A673 (cell line): ENCODE results near the gene LHPP. TPM values are rescaled to one million over a fixed set of nuclear protein-coding genes. Genes with fewer than 3 reads are reported as not detected.

ENCODE experiments used
- BruUV-seq: library from RNA; stranded (reverse); fragments of 400-500 nt; replicated peaks from 2 replicates; lab custom pipeline; 2021; lab: Mats Ljungman, UMichigan
- CTCF ChIA-PET: fragments of 300-600 bp; sonication (Branson Sonifier 250); formaldehyde crosslinking; loops from one replicate; lab custom pipeline; 2022; ENCODE audit warnings: antibody characterized with exemption; lab: Charles Lee
- POLR2A ChIA-PET: fragments of 300-600 bp; sonication (Branson Sonifier 250); formaldehyde crosslinking; loops from one replicate; lab custom pipeline; 2022; ENCODE audit warnings: antibody characterized with exemption; ENCODE audit not compliant: low non-redundant PET; lab: Charles Lee
- DNase-seq: peaks from one replicate; pipeline ENCODE4 v3.0.0-alpha.2; 2015; ENCODE audit warnings: low spot score
- H3K27ac ChIP-seq: fragments of 200-600 bp; sonication (generic); 2 replicates; pipeline ENCODE4 v1.5.1; 2016; ENCODE audit warnings: mixed run types, low read depth, mild to moderate bottlenecking, mixed read lengths, antibody characterized with exemption, low read length; ENCODE audit not compliant: poor library complexity, severe bottlenecking
- H3K27me3 ChIP-seq: fragments of 200-600 bp; sonication (generic); replicated peaks from 2 replicates; pipeline ENCODE4 v1.6.1; 2017; ENCODE audit warnings: mixed run types, low read depth, mild to moderate bottlenecking, mixed read lengths, antibody characterized with exemption, low read length; ENCODE audit not compliant: insufficient read depth, poor library complexity
- H3K36me3 ChIP-seq: fragments of 200-600 bp; sonication (generic); 2 replicates; pipeline ENCODE4 v1.6.1; 2016; ENCODE audit warnings: mixed run types, mild to moderate bottlenecking, mixed read lengths, antibody characterized with exemption, low read length; ENCODE audit not compliant: insufficient read depth, poor library complexity, severe bottlenecking
- H3K4me1 ChIP-seq: fragments of 200-600 bp; sonication (generic); 2 replicates; pipeline ENCODE4 v1.6.1; 2017; ENCODE audit warnings: mixed run types, mild to moderate bottlenecking, mixed read lengths, antibody characterized with exemption, low read length; ENCODE audit not compliant: insufficient read depth, poor library complexity, severe bottlenecking
- H3K4me3 ChIP-seq: fragments of 200-600 bp; sonication (generic); 2 replicates; pipeline ENCODE4 v1.5.1; 2016; ENCODE audit warnings: low read depth, mixed run types, mild to moderate bottlenecking, mixed read lengths, low read length; ENCODE audit not compliant: poor library complexity, severe bottlenecking
- H3K9me3 ChIP-seq: fragments of 200-600 bp; sonication (generic); 2 replicates; pipeline ENCODE4 v1.6.1; 2016; ENCODE audit warnings: mixed run types, low read depth, mild to moderate bottlenecking, mixed read lengths, antibody characterized with exemption, low read length; ENCODE audit not compliant: poor library complexity, severe bottlenecking
- EZH2 ChIP-seq: fragments of 200-600 bp; sonication (generic); IDR thresholded peaks from 2 replicates; pipeline ENCODE4 v1.6.1; 2017; ENCODE audit warnings: borderline replicate concordance, low read depth, mild to moderate bottlenecking, mixed read lengths, antibody characterized with exemption, low read length; ENCODE audit not compliant: poor library complexity, severe bottlenecking
- intact Hi-C: fragments of 100-400 bp; cut with micrococcal nuclease; formaldehyde crosslinking; loops from one replicate; pipeline ENCODE4 v1.10.0; 2022; ENCODE audit not compliant: unreplicated experiment
- total RNA-seq: library from RNA; stranded (reverse); gene quantifications from 2 replicates; pipeline ENCODE4 v1.2.3, GENCODE V29; 2021
- TF ChIP-seq, protein P1 (sequence below): fragments of 300-800, 200-600 bp; sonication (generic); conservative IDR thresholded peaks from 2 replicates; pipeline ENCODE4 v1.5.1; 2017; ENCODE audit warnings: low read depth, mild to moderate bottlenecking, antibody characterized with exemption, low read length, moderate library complexity, mixed read lengths

The LHPP gene
- total RNA-seq, 1 experiment from 2014 or later, result 2.3 TPM

DNA sequence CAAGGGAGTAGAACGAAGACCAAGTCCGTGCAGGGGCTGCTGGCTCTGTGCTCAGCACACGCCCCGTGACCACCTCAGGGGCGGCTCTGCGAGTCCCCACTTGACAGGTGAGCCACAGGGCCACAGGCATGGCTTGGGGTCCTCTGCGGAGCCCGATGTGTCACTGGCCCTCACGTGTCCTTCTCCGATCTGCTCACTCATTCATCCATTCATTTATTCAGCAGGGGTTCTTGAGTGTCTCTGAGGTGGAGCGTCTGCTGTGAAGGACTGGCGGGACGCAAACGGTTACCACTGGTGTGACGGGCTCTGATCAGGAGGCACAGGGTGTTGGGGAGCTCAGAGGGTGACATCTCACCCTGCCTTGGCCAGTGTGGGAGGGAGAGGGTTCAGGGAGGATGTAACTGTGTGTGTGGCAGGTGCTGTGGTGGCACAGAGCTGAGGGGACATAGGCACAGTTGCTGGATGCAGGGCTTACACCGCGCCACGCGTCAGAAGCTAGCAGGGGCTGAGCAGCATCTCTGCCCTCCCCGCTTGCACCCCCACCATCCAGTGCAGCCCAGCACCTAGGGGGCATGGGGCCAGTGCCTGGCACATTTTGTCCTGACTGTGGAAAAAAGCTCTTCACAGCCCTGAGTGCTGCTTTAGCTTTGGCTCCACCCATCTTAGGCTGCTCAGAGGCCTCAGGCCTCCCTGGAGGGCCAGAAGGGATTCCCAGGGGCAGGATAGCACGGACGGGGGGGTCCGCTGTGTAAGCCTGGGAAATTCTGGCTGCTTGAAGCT is 116.8 kb downstream of the LHPP start:
- Histone ChIP-seq H3K36me3 (no peaks in the 10 kb centered on the region), H3K9me3 (no peaks in the 10 kb centered on the region), H3K27me3 (no peaks in the 10 kb centered on the region), H3K4me3 (no peak overlapping the region), H3K27ac (no peak overlapping the region), H3K4me1 (no peaks in the 10 kb centered on the region)
- DNase-seq, result no peak
- ChIA-PET CTCF (no interaction called here), POLR2A (no interaction called here)
- intact Hi-C loops, result no loop called here
- TF ChIP-seq, protein P1, sequence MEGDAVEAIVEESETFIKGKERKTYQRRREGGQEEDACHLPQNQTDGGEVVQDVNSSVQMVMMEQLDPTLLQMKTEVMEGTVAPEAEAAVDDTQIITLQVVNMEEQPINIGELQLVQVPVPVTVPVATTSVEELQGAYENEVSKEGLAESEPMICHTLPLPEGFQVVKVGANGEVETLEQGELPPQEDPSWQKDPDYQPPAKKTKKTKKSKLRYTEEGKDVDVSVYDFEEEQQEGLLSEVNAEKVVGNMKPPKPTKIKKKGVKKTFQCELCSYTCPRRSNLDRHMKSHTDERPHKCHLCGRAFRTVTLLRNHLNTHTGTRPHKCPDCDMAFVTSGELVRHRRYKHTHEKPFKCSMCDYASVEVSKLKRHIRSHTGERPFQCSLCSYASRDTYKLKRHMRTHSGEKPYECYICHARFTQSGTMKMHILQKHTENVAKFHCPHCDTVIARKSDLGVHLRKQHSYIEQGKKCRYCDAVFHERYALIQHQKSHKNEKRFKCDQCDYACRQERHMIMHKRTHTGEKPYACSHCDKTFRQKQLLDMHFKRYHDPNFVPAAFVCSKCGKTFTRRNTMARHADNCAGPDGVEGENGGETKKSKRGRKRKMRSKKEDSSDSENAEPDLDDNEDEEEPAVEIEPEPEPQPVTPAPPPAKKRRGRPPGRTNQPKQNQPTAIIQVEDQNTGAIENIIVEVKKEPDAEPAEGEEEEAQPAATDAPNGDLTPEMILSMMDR, result no peak
- no peak for TF ChIP-seq EZH2
- BruUV-seq, result no TSS peak

- no peaks in the 10 kb centered on the region for H3K9me3 ChIP-seq
- CTCF ChIA-PET, result no interaction called here
- H3K27ac ChIP-seq, result no peak overlapping the region
- no peaks in the 10 kb centered on the region for H3K36me3 ChIP-seq
- intact Hi-C loops, result no loop called here
- H3K4me1 ChIP-seq, result no peaks in the 10 kb centered on the region
- no peak overlapping the region for H3K4me3 ChIP-seq
- POLR2A ChIA-PET, result no interaction called here
- no peak for DNase-seq
- no TSS peak for BruUV-seq
- no peaks in the 10 kb centered on the region for H3K27me3 ChIP-seq
- TF ChIP-seq, protein P1, result no peak
- TF ChIP-seq EZH2, result no peak
Observed at GRCh38 chr10:124579011-124579399, 117.4 kb downstream of the LHPP start.

GRCh38 chr10:124586142-124586541 is 124.5 kb downstream of the LHPP start:
- Histone ChIP-seq H3K4me1 (no peaks in the 10 kb centered on the region), H3K36me3 (no peaks in the 10 kb centered on the region), H3K9me3 (no peaks in the 10 kb centered on the region), H3K4me3 (no peak overlapping the region), H3K27me3 (no peaks in the 10 kb centered on the region), H3K27ac (no peak overlapping the region)
- no TSS peak for BruUV-seq
- CTCF ChIA-PET, result no interaction called here
- intact Hi-C loops, result no loop called here
- TF ChIP-seq EZH2, result no peak
- TF ChIP-seq, protein P1, result no peak
- POLR2A ChIA-PET, result no interaction called here
- no peak for DNase-seq
